ENCODE measurements around the gene MEIS1.

The MEIS1 gene

DNA sequence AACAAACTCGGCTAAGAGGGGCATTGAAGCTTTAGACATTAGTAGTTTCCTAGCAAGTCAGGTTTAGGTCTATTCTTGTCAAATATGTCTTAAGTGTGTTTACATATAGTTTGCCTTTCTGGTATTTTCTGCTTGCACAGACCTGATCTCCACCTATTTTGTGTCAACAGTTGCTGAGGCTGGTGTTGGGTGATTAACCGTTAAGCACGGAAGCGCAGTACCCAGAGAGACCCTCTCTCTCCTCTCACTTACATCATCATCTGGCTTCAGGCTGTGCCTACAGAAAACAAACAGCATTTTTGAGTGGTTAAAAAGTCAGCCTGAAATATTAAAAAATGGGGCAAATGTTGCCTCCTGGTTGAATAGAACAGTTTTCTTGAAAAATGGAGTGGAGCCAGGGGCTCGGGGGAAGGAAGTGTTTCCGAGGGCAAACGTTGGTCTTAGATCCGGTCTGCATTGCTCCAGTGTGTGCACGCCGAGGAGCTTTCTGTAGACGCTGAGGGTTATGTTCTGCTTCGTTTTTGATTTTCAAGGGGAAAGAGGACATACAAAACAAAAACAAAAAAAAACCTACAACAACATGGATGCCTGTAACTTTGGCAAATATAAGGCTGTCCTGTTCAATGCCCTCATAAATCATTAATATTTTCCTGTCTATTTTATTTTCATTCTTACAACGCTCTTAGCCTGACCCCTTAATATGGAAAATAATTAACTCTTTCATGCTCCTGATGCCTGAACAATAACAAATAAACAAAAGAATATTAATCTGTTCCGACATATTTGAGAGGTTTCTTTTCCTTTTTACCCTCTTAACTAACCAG lies 120.8 kb downstream of the MEIS1 start:
- TF ChIP-seq, protein P1, sequence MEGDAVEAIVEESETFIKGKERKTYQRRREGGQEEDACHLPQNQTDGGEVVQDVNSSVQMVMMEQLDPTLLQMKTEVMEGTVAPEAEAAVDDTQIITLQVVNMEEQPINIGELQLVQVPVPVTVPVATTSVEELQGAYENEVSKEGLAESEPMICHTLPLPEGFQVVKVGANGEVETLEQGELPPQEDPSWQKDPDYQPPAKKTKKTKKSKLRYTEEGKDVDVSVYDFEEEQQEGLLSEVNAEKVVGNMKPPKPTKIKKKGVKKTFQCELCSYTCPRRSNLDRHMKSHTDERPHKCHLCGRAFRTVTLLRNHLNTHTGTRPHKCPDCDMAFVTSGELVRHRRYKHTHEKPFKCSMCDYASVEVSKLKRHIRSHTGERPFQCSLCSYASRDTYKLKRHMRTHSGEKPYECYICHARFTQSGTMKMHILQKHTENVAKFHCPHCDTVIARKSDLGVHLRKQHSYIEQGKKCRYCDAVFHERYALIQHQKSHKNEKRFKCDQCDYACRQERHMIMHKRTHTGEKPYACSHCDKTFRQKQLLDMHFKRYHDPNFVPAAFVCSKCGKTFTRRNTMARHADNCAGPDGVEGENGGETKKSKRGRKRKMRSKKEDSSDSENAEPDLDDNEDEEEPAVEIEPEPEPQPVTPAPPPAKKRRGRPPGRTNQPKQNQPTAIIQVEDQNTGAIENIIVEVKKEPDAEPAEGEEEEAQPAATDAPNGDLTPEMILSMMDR (IDR thresholded peaks at IDR 0.05; ENCODE audit: extremely low read depth, insufficient read depth, missing control alignments) = no peak
- in situ Hi-C loops (cut with MboI; ENCODE audit: low pct_unique_long_range_greater_than_20kb, low sequenced_read_pairs, unreplicated experiment) = no loop called here
- no peak for DNase-seq (ENCODE audit: low spot score)

DNA sequence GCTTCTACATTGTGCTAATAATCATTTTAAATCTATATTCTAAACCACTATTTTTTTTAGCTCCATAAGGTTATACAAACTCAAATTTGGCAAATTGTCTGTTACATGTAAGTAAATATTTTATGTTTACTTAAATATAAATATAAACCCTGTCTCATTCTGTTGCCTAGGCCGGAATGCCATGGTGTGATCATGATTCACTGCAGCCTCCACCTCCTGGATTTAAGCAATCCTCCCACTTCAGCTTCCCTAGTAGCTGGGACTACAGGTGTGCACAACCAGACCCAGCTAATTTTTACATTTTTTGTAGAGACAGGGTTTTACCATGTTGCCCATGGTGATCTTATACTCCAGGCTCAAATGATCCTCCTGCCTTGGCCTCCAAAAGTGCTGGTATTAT lies 124.7 kb downstream of the MEIS1 start:
- TF ChIP-seq, protein P1 (IDR thresholded peaks at IDR 0.05; ENCODE audit: extremely low read depth, insufficient read depth, missing control alignments) = no peak
- in situ Hi-C loops (cut with MboI; ENCODE audit: low pct_unique_long_range_greater_than_20kb, low sequenced_read_pairs, unreplicated experiment) = no loop called here
- DNase-seq (ENCODE audit: low spot score) = no peak

DNA sequence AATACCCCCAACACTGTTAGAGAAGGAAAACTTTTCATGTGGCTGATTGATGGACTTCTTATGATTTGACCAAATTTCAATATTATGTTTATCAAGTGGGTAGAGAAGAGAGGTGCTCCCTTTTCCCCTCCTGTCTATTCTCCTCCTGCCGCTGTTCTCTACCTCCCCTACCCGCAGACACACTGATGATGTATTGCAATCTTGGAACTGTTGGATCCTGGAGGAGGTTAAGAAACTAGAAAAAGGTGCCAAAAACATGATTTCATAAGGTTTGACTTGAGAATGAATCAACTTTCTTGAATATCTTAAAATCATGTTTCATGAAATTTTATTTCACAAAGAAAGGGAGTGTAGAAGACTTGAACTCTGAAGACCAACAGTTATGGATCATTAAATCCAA lies 125.8 kb downstream of the MEIS1 start:
- TF ChIP-seq, protein P1 (IDR thresholded peaks at IDR 0.05; ENCODE audit: extremely low read depth, insufficient read depth, missing control alignments) = no peak
- no peak for DNase-seq (ENCODE audit: low spot score)
- in situ Hi-C loops (cut with MboI; ENCODE audit: low pct_unique_long_range_greater_than_20kb, low sequenced_read_pairs, unreplicated experiment) = no loop called here

DNA sequence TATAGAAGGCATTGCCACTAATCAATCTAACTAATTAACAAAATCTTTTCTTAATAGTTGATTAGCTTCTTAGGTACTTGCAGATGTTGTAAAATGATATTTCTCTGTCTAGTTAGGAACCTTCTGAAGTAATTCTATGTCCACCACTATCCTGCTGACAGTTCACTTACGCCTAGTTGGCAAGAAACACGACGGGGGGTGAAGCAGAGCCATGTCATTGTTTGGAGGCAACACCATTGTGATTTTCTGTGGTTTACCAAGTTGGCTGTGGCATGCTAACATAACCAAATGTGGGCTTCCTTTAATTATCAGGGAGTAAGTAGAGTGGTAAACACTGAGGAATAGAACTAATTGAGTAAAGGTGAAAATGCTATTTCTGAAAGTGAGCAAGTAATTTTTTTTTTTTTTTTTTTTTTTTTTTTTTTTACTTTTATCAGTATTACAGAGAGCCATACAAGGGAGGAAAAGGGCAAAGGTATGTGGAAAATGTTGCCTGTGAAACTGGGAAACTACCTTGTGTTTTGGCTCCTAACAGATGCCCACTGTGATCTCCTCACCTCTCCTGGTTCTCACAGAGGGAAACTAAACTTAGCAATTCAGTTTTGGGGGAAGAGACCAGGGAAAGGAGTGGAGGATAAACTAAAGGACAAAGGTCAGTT lies 126.8 kb downstream of the MEIS1 start:
- in situ Hi-C loops (cut with MboI; ENCODE audit: low pct_unique_long_range_greater_than_20kb, low sequenced_read_pairs, unreplicated experiment) = no loop called here
- TF ChIP-seq, protein P1 (IDR thresholded peaks at IDR 0.05; ENCODE audit: extremely low read depth, insufficient read depth, missing control alignments) = no peak
- no peak for DNase-seq (ENCODE audit: low spot score)

DNA sequence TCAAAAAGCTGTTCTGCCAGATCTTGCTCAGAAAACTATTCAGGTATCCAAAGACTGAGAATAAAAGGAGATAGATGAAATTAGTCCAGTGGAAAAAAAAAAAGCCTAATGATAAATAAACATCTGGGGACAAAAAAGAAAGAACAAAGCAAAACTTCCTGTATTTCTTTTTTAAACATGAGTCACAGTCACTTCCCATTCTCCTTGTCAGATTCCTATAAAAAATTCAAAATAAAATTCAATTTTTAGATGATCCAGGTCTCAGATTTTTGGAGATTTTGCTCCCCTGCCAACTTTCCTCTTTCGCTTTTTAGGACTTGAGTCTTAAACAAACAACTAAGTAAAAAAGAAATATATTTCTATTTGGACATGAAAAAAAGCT lies 127.4 kb downstream of the MEIS1 start:
- TF ChIP-seq, protein P1 (IDR thresholded peaks at IDR 0.05; ENCODE audit: extremely low read depth, insufficient read depth, missing control alignments) = no peak
- in situ Hi-C loops (cut with MboI; ENCODE audit: low pct_unique_long_range_greater_than_20kb, low sequenced_read_pairs, unreplicated experiment) = no loop called here
- DNase-seq (ENCODE audit: low spot score) = no peak

DNA sequence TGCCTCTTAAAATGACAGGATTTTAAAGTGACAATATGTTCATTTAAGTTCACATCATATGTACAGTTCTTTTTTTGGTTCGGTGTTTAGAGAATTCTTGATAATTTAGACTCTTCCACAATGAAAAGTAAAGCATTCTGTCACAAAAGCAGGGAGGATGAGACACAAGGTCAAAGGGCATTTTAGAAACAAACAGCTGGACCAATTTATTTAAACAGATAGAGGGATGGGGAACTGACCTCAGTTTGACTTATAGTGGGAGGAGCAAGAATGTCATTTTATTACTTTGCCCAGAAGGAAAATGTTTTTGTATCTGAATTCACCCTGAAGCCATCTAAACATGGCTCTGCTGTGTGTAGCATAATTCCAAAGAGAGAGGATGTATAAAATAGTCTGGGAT lies 128.5 kb downstream of the MEIS1 start:
- in situ Hi-C loops (cut with MboI; ENCODE audit: low pct_unique_long_range_greater_than_20kb, low sequenced_read_pairs, unreplicated experiment) = no loop called here

More for the DNA sequence above, 128.5 kb downstream of the MEIS1 start:
- TF ChIP-seq, protein P1 (IDR thresholded peaks at IDR 0.05; ENCODE audit: extremely low read depth, insufficient read depth, missing control alignments) = no peak
- DNase-seq (ENCODE audit: low spot score) = no peak
